ENCODE results near the gene SFPQ.

DNA sequence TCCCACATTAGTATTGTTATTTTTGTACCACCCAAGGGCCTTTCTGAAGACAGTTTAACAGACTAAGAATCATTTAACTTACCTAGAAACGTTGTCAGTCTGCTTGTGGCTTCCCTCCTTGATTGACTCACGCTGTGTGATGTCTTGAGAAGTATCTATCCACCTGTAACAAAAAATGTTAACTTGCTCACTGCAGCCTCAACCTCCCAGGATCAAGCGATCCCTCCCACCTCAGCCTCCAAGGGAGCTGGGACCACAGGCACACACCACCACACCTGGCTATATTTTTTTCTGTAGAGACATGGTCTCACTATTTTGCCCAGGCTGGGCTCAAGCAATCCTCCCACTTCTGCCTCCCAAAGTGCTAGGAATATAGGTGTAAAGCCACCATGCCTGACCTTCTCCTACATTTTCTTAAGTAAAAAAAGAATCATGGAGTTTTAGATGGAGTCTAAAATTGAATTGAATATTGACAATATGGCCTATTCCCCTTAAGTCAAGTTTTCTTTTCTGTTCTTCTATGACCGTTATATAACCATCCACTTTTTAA lies 15.6 kb downstream of the SFPQ start:
- TF ChIP-seq POLR2A (IDR thresholded peaks at IDR 0.05; ENCODE audit: low read depth, low read length) (peak; percentile 73), TAF1 (IDR thresholded peaks at IDR 0.05; ENCODE audit: low read depth, low read length) (no peak), POLR2AphosphoS5 (IDR thresholded peaks at IDR 0.05; ENCODE audit: low read depth, low read length) (peak; percentile 88)

Data from GM12891 (cell line).